Stimulated activated CD8-positive, alpha-beta memory T cell treated with anti-CD3 and anti-CD28 coated beads, Interleukin-4, amount 100 ng/mL, for 24 hours (primary cell): Measurements from ENCODE around the gene NLGN1.

Experiments used
- DNase-seq: peaks from one replicate; pipeline ENCODE4 v3.0.0-alpha.2; 2020; ENCODE audit warnings: low read depth

NLGN1 gene

GRCh38 chr3:174285242-174285864 lies 887.8 kb downstream of the NLGN1 start:
- no peak for DNase-seq

DNA sequence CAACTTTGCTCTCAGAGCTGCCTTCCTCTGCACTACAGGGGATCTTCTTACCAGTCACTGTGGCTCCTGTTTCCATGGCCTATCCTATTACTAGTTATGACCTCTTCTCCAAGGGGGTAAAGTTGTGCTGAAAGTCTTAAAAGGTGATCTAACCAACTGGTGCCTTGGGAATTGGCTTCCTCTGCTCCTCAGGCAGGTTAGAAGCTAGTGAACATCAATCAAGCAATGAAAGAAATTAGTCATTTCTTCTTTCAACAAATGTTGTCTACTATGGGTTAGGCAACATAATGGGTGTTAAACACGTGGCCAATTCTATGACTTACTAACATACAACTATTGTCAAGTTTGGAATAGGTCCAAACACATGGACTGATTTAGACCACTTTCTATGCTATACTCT lies 890.2 kb downstream of the NLGN1 start:
- DNase-seq, result no peak

DNA sequence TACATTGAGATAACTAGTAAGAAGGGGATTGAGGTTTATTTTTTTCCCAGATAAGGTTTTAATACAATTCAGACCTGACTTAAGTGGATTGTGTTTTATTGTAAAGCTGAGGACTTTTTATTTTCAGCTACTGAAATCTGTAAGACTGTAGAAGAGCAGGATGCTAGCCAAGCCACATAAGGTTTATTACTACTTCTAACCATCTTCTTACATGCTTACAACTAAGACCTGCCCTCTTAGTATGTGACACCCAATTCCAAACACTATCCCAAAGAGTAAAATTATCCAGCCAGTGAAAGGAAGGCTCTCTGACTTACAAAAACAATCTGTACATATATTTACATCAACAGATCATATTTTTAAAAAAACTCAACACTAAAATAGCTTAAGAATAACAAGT lies 897.1 kb downstream of the NLGN1 start:
- no peak for DNase-seq

GRCh38 chr3:174295306-174296092 lies 898.0 kb downstream of the NLGN1 start:
- DNase-seq, result no peak

GRCh38 chr3:174302746-174303315 lies 905.3 kb downstream of the NLGN1 start:
- no peak for DNase-seq

DNA sequence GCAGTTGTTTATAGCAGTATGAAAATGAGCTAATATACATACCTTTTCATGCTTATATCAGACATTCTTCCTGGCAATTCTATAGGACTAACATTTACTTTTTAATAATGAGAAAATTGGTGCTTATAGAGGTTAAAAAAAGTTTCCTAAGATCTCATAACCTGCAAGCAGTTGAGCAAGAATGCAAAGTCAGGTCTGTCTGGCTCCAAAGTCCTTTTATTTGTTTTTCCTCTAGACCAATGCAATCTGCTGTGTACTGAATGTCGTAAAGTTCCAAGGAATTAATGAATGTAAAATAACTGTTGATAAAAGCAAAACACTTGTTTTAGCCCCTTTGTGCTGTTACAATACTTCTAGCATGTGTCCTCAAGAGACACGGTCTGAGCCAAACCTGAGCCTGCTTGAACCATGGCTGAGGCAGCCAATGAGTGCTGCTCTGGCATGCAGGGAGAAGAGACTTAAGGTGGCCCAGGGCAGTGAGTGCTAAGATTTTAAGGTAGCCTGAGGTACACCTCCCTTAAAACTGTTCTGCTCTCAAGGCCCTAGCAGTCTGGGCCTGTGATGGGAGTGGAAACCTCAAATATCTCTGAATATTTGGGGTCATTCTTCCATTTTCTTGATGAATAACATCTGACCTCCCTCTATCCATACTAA lies 906.5 kb downstream of the NLGN1 start:
- no peak for DNase-seq

GRCh38 chr3:174308736-174309135 lies 911.2 kb downstream of the NLGN1 start:
- no peak for DNase-seq

DNA sequence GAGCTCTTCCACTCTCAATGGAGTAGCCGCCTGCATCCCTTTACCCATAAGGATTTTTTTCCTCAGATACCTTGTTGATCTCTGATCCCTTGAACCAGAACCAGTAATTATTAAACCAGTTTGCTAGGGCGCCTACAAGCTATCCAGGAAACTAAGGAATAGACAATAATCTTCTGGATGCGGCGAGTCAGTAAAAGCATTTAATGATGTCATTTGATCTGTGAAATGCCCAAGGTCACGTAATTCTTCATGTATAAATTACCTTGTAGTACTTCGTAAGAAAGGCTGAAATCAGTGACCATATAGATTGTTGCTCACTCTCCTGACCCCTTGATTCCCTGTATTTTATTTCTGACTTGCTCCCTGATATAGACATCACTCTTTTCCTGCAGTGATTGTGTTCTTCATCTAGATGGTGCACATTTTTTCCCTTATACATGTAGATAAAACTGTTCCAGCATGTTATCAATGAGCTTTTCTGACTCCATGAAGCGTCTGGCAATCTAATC lies 913.0 kb downstream of the NLGN1 start:
- DNase-seq, result no peak

- DNase-seq, result no peak
Observed at GRCh38 chr3:174315225-174315624, 917.7 kb downstream of the NLGN1 start.

GRCh38 chr3:174317005-174317404 lies 919.5 kb downstream of the NLGN1 start:
- DNase-seq, result no peak

DNA sequence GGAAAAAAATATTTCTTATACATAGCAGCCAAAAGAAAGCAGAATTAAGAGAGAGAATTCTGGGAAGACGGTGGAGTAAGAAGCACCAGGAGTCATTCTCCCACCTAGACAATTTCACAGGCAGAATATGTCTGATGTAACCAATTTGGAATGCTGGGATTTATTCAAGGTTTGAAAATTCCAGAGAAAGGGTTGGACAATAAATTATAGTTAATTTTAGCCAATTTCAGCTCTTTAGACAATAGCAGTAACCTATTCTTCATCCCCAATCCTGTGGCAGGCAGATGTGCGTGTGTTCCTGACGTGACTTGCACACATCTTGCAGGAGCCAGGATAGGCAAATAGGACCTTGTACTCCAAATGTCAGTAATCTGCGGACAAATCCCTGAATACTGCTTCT lies 920.6 kb downstream of the NLGN1 start:
- no peak for DNase-seq

GRCh38 chr3:174321548-174321947 lies 924.0 kb downstream of the NLGN1 start:
- DNase-seq, result no peak

GRCh38 chr3:174322789-174323188 lies 925.2 kb downstream of the NLGN1 start:
- no peak for DNase-seq

DNA sequence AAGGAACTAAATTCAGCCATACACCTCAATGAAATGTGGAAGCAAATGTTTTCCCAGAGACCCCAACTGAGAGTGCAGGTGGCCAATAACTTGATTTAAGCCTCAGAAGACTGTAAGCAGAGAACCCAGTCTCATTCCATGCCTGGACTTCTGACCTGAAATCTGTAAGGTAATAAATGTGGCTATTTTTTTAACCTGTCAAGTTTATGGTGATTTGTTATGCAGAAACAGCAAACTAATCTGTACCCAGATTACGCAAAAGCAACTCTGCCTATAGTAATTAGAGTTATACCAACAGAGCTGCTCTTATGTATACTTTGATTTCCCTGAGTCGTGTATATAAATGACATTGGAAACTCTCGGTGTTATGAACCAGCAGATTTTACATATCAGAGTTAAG lies 927.6 kb downstream of the NLGN1 start:
- DNase-seq, result no peak

DNA sequence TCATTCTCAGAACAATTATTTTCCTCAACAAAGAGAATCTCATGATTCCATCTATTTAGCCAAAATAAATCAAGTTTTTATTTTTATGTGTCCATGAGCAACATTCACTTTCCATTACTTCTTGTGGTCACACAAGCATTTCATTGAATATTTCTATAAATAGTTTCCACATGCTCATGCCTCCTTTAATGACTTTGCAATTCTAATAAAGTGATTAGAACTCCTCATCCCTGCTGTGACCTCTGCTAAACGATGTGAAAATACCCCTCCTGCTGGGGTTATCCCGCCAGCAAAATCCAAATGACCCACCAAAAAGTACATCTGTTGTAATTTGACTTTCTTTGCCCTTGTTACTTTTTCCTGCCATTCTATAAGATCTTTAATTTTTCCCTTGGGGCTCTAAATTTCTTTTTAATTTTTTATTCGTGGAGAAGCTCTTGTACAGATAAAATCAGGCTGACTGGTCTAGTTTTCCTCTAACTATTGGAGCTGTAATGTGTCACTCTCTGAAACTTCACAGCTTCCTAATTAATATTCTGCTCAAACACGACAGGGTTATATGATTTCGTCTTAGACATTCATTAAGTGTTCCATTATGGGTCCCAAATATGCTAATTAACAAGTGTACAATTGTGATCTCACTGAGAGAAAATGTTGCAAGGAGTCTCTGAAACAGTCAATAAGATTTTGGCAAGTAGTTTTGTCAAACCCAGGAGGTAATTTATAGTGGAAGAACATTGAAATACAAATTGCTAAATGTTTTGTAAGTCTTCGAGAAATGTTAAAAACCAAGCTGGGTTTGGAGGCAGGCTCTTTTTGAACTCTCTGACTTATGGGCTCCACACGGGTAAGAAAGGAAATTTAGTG lies 928.5 kb downstream of the NLGN1 start:
- no peak for DNase-seq

DNA sequence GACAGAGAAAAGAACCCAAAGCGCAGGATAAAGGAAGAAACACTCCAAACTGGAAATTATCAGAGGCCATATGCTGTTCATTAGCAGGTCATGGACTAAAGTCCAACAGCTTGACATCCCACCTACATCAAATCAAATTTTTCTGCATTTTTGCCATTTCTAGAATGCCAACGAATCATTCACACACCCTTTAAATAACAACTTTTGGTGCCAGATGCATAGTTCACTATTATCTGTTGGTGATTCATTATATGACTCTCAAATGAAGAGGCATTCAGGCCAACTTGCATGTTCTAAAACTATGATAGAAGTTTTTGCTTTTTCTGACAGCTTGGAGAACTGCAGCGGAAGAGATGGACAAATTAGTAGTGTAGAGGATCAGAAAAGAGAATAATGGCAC lies 931.8 kb downstream of the NLGN1 start:
- DNase-seq, result no peak

GRCh38 chr3:174330303-174330702 lies 932.8 kb downstream of the NLGN1 start:
- no peak for DNase-seq

DNA sequence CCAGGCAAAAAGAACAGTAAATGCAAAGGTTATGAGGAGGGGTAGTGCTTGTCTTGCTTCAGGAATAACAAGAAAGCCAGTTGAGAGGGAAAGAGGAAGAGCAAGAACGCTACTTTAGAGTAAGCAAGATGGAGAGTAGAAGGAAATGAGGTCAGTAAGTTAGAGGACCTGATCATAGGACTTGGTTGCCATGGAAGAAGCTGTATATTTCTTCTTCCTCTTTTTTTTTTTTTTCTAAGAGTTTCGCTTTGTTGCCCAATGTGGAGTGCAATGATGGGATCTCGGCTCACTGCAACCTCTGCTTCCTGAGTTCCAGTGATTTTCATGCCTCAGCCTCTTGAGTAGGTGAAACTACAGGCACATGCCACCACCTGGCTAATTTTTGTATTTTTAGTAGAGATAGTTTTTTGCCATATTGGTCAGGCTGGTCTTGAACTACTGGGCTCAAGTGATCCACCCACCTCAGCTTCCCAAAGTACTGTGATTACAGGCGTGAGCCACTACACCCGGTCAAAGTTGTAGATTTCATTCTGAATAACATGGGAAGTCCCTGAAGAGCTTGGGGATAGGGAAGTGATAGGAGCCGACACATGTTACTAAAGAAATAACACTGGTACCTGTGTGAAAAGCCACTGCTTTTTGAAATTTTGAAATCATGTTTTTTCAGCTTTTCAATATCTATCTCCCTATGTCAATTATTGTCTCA lies 933.7 kb downstream of the NLGN1 start:
- DNase-seq, result no peak

DNA sequence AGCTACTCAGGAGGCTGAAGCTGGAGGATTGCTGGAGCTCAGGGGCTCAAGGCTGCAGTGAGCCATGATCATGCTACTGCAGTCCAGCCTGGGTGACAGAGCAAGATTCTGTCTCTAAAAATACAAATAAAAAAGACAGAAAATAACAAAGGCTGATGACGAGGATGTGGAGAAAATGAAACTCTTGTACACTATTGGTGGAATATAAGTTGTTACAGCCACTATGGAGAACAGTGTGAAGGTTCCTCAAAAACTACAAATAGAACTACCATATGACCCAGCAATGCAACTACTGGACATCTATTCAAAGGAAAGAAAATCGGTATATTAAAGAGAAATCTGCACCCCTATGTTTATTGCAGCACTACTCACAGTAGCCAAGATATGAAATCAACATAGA lies 934.8 kb downstream of the NLGN1 start:
- no peak for DNase-seq

- no peak for DNase-seq
Observed at GRCh38 chr3:174333640-174334039, 936.1 kb downstream of the NLGN1 start.

GRCh38 chr3:174334111-174334510 lies 936.6 kb downstream of the NLGN1 start:
- DNase-seq, result no peak
